Vagina (tissue), 2 donors: ENCODE data around the gene BRPF3.

Source experiments
- CTCF ChIP-seq, 3 experiments: fragments of 450-650 bp in 2 of 3; fragments of 200-600 bp in 1 of 3; sonication (generic) in 1 of 3; IDR thresholded peaks; one replicate each; pipeline ENCODE4 v1.5.1; 2017 to 2019; ENCODE audit warnings: antibody characterized with exemption in 3 of 3, mild to moderate bottlenecking in 2 of 3, moderate library complexity in 2 of 3
- POLR2A ChIP-seq, 2 donors: fragments of 450-650 bp; IDR thresholded peaks; one replicate each; pipeline ENCODE4 v1.6.1; 2017; ENCODE audit warnings: antibody characterized with exemption in 2 of 2, mild to moderate bottlenecking in 2 of 2, moderate library complexity in 2 of 2

GRCh38 chr6:36207155-36207554, 10.6 kb downstream of the BRPF3 start:
- no peak for TF ChIP-seq CTCF (IDR thresholded peaks at IDR 0.05)
- no peak for TF ChIP-seq POLR2A (IDR thresholded peaks at IDR 0.05)
